AG09309 (cell line): Measurements from ENCODE around the gene PTPRN2.

Source experiments
- DNase-seq: peaks from one replicate; pipeline ENCODE4 v3.0.0-alpha.2; 2010; ENCODE audit warnings: low read depth
- H3K4me3 ChIP-seq: 2 replicates; pipeline ENCODE4 v1.5.1; 2011; ENCODE audit warnings: mild to moderate bottlenecking, low read depth, low read length, moderate library complexity; ENCODE audit not compliant: control insufficient read depth
- TF ChIP-seq, protein P1 (sequence below): IDR thresholded peaks from 2 replicates; pipeline ENCODE4 v1.5.1; 2011; ENCODE audit warnings: mild to moderate bottlenecking, low read depth, low read length, inconsistent platforms; ENCODE audit not compliant: insufficient read depth, control insufficient read depth; ENCODE audit errors: missing control alignments

The PTPRN2 gene

GRCh38 chr7:157658851-157659412 is 928.7 kb downstream of the PTPRN2 start:
- H3K4me3 ChIP-seq, result no peak overlapping the region
- TF ChIP-seq, protein P1, sequence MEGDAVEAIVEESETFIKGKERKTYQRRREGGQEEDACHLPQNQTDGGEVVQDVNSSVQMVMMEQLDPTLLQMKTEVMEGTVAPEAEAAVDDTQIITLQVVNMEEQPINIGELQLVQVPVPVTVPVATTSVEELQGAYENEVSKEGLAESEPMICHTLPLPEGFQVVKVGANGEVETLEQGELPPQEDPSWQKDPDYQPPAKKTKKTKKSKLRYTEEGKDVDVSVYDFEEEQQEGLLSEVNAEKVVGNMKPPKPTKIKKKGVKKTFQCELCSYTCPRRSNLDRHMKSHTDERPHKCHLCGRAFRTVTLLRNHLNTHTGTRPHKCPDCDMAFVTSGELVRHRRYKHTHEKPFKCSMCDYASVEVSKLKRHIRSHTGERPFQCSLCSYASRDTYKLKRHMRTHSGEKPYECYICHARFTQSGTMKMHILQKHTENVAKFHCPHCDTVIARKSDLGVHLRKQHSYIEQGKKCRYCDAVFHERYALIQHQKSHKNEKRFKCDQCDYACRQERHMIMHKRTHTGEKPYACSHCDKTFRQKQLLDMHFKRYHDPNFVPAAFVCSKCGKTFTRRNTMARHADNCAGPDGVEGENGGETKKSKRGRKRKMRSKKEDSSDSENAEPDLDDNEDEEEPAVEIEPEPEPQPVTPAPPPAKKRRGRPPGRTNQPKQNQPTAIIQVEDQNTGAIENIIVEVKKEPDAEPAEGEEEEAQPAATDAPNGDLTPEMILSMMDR, result no peak
- DNase-seq, result no peak

- H3K4me3 ChIP-seq, result no peak overlapping the region
- TF ChIP-seq, protein P1, result no peak
- DNase-seq, result no peak
Measured at GRCh38 chr7:157657741-157658740, 929.6 kb downstream of the PTPRN2 start.

DNA sequence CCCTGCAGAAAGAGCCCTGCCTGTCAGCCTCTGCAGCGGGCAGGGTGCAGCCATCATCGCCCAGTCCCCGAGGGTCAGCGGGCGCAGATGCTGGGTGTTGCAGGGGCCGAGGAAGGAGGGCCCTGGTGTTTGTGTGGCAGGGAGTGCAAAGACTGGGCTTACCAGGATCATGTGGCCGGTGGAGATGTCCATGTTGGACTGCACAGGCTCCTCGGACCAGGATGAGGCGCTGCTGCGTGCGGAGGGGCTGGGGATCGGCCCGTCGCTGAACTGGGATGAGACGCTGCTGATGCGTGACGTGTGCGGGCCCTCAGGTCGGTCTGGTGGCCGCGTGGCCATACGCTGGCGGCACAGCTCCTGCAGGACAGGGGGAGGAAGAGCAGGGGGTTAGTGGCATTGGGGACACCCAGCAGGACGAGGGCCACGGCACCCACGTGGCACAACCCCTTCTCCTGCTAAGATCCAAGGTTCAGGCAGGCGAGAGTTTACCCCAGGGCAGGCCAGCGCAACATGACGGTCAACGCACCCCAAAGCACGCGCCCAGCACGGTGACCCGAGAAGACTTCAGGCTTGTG is 931.3 kb downstream of the PTPRN2 start:
- no peak overlapping the region for H3K4me3 ChIP-seq
- TF ChIP-seq, protein P1, result no peak
- DNase-seq, result no peak

DNA sequence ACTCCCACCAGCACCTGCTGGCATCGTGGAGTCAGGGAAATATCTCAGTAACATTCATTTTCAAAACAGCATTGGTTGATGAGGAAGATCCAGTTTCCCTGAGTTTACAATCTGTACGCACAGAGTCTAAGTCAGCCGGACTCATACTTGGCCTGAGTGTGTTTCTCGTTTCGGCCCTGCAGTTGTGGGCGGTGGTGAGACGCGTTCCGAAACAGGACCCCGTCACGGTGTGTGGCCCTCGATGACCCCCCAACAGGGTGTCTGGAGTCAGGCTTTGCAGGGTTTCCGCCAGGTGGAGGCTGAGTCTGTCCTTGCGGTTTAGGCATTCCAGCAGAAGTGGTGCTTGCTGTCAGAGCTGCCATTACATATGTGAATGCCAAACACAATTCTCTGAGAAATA is 933.3 kb downstream of the PTPRN2 start:
- DNase-seq, result no peak
- H3K4me3 ChIP-seq, result no peak overlapping the region
- TF ChIP-seq, protein P1, result no peak

- TF ChIP-seq, protein P1, result no peak
- H3K4me3 ChIP-seq, result no peak overlapping the region
- no peak for DNase-seq
Measured at GRCh38 chr7:157653827-157654207, 933.8 kb downstream of the PTPRN2 start.

DNA sequence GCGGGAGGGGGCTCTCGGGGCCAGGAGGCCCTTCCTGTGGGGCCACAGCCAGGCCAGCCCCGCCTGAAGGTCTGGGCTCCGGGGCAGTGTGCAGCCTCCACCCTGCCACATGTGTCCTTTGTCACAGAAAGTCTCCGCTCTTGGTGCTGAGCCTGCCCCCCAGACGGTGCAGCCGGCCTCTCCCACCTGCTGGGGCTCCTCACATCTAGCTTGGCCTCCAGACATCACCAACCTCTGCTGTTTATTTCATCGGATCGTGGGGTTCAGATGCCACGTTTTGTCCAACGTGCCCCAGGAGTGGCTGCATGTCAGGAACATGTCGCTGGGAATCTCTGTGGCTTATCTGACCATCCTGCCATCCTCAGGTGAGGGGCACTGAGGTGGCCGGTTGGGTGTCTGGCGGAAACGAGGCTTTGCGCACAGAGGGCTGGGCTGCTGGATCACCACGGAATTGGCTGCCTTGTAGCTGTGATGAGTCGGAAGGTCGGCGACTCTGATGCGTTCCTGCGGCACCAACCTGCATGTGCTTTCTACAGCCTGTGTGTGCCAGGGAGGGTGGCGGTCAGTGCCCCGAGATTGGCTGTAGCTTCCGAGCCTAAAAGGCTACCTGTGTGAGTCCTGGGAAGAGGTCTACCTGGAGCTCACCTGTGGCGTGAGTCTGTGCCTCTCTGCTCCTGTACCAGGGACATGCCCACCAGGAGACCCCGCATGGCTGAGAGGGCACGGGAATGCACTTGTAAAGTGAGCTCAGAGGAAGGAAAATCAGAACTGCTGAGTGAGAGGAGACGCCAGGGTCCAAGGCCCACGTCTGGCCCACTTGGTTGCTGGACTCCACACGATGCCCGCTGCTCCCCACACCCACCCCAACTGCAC is 934.4 kb downstream of the PTPRN2 start:
- TF ChIP-seq, protein P1, result no peak

More for the DNA sequence above, 934.4 kb downstream of the PTPRN2 start:
- no peak overlapping the region for H3K4me3 ChIP-seq
- DNase-seq, result no peak
